ENCODE measurements around the gene NIPBL. TPM values are rescaled to one million over a fixed set of nuclear protein-coding genes. Genes with fewer than 3 reads are reported as not detected.
"Not testable (repeated sequence)": the region's sequence is repeated elsewhere in the genome, so short reads cannot be mapped to it uniquely, and the experiment has no call there.

The NIPBL gene
- polyA plus RNA-seq, 1 donor: 38.8 TPM

GRCh38 chr5:37093795-37094194 lies 217.2 kb downstream of the NIPBL start:
- DNase-seq: not testable (repeated sequence)

GRCh38 chr5:37099267-37099666 lies 222.7 kb downstream of the NIPBL start:
- not testable (repeated sequence) for DNase-seq

GRCh38 chr5:37103302-37103701 lies 226.7 kb downstream of the NIPBL start:
- DNase-seq: no peak

- no peak for DNase-seq
Observed at GRCh38 chr5:37109338-37109737, 232.8 kb downstream of the NIPBL start.

GRCh38 chr5:37110135-37110534 lies 233.6 kb downstream of the NIPBL start:
- no peak for DNase-seq

GRCh38 chr5:37111426-37112382 lies 235.1 kb downstream of the NIPBL start:
- DNase-seq: no peak

GRCh38 chr5:37112383-37112991 lies 235.9 kb downstream of the NIPBL start:
- DNase-seq: no peak

All from hindlimb muscle (tissue), 1 donor.